NCI-H1930 (cell line): ENCODE results near the gene BCO2.

Experiments
- DNase-seq, 2 experiments: peaks; one replicate each; lab custom pipeline; 2025; lab: John Stamatoyannopoulos, UW

The BCO2 gene

GRCh38 chr11:112216561-112217105 is 41.3 kb downstream of the BCO2 start:
- DNase-seq: no peak

DNA sequence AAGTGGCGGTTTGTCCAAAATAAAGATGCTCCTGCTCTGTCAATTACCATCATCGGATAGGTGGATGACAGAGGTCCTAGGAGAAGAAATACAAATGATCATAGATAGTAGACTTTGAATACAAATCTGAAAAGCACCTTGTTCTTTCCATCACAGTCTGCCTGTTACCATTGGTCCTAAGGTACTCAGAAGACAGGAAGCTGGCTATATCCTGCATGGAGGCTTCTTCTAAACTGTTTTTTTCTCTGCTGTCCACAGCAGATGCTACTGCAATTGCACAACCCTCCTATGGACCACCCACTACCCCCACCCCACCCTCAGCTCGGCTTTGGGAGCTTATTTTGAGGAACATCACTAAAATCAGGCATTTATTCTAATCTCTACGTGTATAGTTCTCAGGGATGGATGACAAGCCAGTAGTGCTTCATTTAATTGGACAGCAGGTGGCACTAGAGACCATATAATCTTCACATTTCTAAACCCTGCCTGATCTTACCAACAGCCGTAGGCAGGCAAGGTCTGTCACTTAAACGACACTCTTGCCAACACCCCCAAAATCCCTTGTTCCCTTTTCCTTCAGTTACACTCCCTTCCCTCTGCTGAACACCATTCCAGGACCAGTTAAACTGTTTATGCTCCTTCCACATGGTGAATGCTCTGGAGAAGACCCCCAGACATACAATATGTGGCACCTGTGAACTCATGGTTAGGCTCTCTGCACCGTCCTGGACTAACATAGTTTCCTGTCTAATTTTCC is 44.3 kb downstream of the BCO2 start:
- DNase-seq: peak; percentile 28 to 36

GRCh38 chr11:112221274-112221835 is 46.0 kb downstream of the BCO2 start:
- DNase-seq: no peak

- no peak for DNase-seq
These were observed 47.0 kb downstream of the BCO2 start for GRCh38 chr11:112222303-112222702.

DNA sequence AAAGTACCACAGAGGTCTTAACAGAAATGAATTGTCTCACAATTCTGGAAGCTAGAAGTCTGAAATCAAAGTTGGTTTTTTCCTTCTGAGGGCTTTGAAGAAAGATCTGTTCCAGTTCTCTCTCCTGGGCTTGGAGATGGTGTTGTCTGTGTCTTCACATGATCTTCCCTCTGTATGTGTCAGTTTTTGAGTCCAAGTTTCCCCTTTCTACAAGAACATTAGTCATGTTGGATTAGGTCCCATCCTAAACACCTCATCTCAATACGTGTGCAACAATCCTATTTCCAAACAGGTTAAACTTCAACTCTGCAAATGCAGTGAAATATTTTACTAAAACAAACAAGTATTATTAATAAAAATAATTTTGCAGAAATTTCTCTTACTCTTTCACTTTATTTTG is 47.8 kb downstream of the BCO2 start:
- no peak for DNase-seq

GRCh38 chr11:112223754-112224532 is 48.6 kb downstream of the BCO2 start:
- no peak for DNase-seq

- no peak for DNase-seq
These were observed 50.4 kb downstream of the BCO2 start for GRCh38 chr11:112225753-112226061.

DNA sequence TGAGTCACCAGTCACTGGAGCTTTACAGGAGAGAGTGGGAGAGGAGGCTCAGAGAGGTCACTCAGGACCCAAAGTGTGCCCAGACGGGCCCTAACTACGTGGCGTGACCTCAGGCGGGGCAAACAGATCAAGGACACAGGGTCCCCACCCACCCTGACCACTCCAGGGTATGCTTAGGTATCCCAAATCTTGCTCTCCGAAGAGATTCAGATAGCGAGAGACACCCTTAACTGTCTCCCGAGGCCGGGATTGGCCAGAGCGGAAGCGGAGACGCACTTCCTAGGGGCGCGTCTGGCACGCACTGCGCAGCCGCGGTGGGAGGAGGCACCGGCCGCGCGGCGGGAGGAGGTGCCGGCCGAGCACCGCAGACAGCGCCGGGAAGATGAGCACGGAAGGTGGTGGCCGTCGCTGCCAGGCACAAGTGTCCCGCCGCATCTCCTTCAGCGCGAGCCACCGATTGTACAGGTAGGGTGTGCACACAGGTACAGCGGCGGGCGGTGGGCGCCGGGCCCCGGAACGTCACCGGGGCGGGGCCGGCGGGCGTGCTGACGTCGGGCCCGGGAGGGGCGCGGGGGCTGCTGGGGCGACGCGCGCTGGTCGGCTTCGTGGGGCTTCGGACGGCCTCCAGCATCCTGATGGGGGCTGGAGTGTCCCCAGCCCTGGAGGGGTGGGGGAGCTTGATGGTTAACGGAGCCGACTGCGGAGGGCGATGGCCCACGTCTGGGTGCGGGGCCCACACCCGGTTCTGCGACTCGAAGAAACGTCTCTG is 50.9 kb downstream of the BCO2 start, which contains the start of gene PTS:
TSS of gene PTS (plus strand) at position 367 of the 769 bp plus-strand sequence. CDS start at position 383, 16 bp downstream.
- peak; percentile 64 to 81 for DNase-seq

DNA sequence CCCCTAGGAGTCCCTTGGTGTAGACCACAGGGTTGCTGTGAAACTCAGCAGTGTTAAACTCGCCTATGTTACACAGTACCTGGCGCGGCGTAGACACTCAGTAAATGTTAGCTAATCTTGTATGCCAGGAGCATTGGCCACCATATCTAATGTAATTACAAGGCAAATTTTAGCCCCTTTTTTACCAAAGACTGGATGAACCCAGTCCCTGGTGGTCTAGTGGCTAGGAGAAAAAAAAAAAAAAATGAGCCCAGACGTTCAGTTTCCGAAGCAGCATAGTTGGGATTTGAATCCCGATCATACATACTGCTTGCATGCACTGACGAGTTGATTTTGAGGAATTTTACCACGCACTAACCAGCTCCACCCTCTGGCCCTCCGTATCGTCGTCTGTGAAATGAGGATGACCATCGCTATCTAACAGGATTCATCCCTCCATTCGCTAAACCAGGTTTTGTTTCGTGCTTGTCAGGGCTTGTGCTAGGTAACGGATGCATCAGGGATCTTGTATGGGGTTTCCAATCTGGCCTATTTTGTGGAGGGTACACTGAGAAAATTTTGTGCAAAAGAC is 51.6 kb downstream of the BCO2 start:
- DNase-seq: peak in 1 of 2 experiments; percentile 7

DNA sequence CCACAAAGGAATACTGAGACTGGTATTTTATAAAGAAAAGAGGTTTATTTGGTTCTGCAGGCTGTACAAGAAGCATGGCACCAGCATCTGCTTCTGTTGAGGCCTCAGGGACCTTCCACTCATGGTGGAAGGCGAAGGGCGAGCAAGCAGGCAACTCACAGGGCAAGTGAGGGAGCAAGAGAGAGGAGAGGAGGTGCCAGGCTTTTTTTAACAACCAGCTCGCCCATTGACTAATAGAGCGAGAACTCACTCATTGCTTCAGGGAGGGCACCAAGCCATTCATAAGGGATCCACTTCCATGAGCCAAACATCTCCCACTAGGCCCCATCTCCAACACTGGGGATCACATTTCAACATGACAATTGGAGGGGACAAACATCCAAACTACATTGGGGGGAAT is 52.2 kb downstream of the BCO2 start:
- DNase-seq: no peak

DNA sequence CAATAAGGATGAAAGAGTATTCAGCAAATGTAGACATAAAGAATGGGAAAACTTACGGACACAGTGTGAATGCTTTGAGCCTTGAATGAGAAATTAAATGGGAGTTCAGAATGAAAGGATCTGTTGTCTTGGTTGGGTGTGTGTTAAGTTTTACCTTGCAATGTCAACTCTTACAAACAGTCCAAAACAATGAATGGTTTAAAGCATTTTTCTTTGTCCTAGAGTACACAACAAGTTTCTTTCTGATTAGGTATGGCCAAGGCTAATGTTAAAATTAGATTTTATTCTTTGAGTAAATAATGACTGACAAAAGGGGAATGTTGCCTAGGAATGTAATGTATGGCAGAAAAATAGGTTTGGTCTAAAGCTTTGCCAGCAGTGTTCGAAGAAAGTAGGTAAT is 53.4 kb downstream of the BCO2 start:
- no peak for DNase-seq

GRCh38 chr11:112229159-112229558 is 53.8 kb downstream of the BCO2 start:
- no peak for DNase-seq

GRCh38 chr11:112229746-112230433 is 54.6 kb downstream of the BCO2 start:
- no peak for DNase-seq

DNA sequence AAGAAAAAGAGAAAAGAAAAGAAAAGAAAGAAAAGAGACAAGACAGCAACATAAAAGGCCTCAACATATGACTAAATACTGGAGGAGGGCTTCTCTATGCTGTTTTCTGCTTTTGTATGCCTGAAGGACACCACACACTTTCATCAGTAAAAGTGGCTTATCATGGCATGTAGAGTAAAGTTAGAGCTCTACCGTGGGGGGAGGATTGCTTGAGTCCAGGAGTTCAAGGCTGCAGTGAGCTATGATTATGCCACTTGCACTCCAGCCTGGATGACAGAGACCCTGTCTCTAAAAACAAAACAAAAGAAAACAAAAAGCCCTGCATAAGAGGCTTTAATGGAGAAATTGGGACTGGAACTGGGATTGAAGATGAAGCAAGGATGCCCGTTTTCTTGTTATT is 56.6 kb downstream of the BCO2 start:
- DNase-seq: no peak

DNA sequence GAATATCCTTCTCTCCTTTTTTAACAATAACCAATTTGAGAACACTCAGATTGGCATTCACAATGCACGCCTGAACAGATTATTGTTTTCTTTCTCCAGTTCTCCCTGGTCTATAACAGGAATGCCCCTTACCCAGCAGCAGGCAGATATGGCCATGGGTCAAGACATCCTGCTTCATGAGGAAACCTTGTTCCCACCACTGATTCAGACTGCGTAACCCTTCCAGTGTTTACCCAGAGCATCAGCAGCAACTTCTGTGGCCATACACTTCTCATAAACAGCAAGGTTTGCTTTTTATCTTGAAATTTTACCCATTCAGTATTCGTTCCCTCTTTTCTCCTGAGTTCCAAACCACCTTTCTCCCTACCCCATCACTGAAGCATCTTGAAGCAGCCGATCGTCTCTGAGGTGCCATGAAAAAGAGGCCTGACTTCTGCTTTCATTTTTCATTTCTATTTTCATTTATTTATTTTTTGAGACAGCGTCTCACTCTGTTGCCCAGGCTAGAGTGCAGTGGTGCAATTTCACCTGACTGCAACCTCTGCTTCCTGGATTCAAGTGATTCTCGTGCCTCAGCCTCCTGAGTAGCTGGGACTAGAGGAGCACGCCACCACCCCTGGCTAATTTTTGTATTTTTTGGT is 60.6 kb downstream of the BCO2 start:
- DNase-seq: no peak

DNA sequence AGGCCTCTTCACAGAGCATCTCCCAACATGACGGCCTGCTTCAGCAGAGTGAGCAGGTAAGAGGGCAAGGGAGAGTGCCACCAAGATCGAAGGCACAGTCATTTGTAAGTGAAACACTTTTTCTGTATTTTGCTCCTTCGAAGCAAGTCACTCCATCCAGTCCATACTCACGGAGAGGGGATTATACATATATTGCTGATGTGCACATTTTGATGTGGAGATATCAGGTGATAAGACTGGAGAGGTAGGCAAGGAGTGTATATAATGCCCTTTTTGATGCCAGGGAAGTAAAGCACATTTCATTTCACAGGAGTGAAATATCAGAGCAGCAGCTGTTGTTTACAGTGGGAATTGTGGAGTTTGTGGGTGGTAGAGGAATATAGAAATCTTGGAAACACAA is 62.1 kb downstream of the BCO2 start:
- no peak for DNase-seq

GRCh38 chr11:112238041-112238440 is 62.7 kb downstream of the BCO2 start:
- DNase-seq: no peak

- DNase-seq: no peak
These were observed 66.2 kb downstream of the BCO2 start for GRCh38 chr11:112241486-112241885.

DNA sequence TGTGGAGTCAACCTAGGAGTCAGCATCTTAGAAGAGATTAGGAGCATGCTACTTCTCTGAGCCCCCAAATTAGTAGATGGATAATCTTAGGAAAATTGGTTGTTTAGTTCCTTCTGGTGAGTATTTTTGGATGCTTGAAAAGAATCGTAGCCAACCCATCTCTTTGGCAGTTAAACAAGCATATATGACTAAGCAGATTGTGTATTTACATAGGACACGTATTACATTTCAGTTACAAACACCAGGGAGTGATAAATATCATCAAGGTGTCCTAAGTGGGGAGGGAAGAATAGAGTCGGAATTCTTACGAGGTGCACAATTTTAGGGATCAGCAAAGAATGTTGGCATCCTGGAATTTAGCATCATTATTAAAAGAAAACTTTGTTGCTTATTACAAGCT is 71.9 kb downstream of the BCO2 start:
- no peak for DNase-seq

GRCh38 chr11:112248201-112248600 is 72.9 kb downstream of the BCO2 start:
- no peak for DNase-seq
